Colonic mucosa (tissue), 4 donors: ENCODE data around the gene AHDC1. TPM values are rescaled to one million over a fixed set of nuclear protein-coding genes. Genes with fewer than 3 reads are reported as not detected.

Experiments used
- DNase-seq: peaks from one replicate; pipeline ENCODE4 v3.0.0-alpha.2; 2020
- H3K27ac ChIP-seq: fragments of 200-600 bp; one replicate; pipeline ENCODE4 v1.8.0; 2021
- H3K27me3 ChIP-seq: fragments of 200-600 bp; one replicate; pipeline ENCODE4 v1.8.0; 2021
- H3K36me3 ChIP-seq: fragments of 200-600 bp; one replicate; pipeline ENCODE4 v1.8.0; 2021
- H3K4me1 ChIP-seq: fragments of 200-600 bp; one replicate; pipeline ENCODE4 v1.8.0; 2021; ENCODE audit warnings: mild to moderate bottlenecking
- H3K4me3 ChIP-seq: fragments of 200-600 bp; one replicate; pipeline ENCODE4 v1.8.0; 2021
- H3K9ac ChIP-seq, 2 donors: one replicate each; pipeline ENCODE4 v1.7.0; 2013; ENCODE audit warnings: control low read depth in 2 of 2, low read depth in 2 of 2, low read length in 2 of 2
- H3K9me3 ChIP-seq: fragments of 200-600 bp; one replicate; pipeline ENCODE4 v1.8.0; 2021
- CTCF ChIP-seq: fragments of 200-600 bp; IDR thresholded peaks from one replicate; pipeline ENCODE4 v1.8.0; 2022; ENCODE audit warnings: antibody characterized with exemption, mild to moderate bottlenecking
- intact Hi-C: fragments of 100-400 bp; cut with DNase I; formaldehyde crosslinking; loops from one replicate; pipeline ENCODE4 v1.14.1; 2022
- total RNA-seq, 2 donors: library from RNA; stranded (reverse); fragmentation: NEBNext Ultra II Directional in 1 of 2; extraction: Animal tissue kit (Norgen Biotek cat#: 25700) in 1 of 2; gene quantifications; one replicate each; pipeline ENCODE4 v1.2.1, GENCODE V29; 2021
- donor health status: healthy.
- donor health status: DM: no; HTN: no; CAD: no.
- donor health status: DM: no; HTN: no; CAD: no.

The AHDC1 gene
- total RNA-seq, 2 donors from 2014 or later = 18.4 to 26.8 TPM

GRCh38 chr1:27634985-27635367, 31.0 kb upstream of the AHDC1 start, which contains the start of gene FGR:
TSS of gene FGR (minus strand) at chr1:27635185. CDS start at chr1:27623916, 11,269 bp downstream.
- peak within 1 kb of the TSS; percentile 23 for H3K27ac ChIP-seq
- H3K4me3 ChIP-seq = peak within 1 kb of the TSS; percentile 34
- H3K36me3 ChIP-seq = no peaks in the 10 kb centered on the region
- TF ChIP-seq CTCF = no peak
- H3K27me3 ChIP-seq = peaks cover 23% of the 10 kb centered on the region
- no peaks in the 10 kb centered on the region for H3K4me1 ChIP-seq
- intact Hi-C loops = no loop called here
- no peaks in the 10 kb centered on the region for H3K9me3 ChIP-seq
- no peak for DNase-seq
- H3K9ac ChIP-seq = peak within 1 kb of the TSS; percentile 58 to 76

GRCh38 chr1:27634177-27634984, 30.4 kb upstream of the AHDC1 start:
- no peak for TF ChIP-seq CTCF
- peak overlapping the region; percentile 34 for H3K4me3 ChIP-seq
- intact Hi-C loops = no loop called here
- H3K4me1 ChIP-seq = no peaks in the 10 kb centered on the region
- no peak for DNase-seq
- H3K9ac ChIP-seq = peak overlapping the region; percentile 58 to 76
- no peaks in the 10 kb centered on the region for H3K9me3 ChIP-seq
- no peaks in the 10 kb centered on the region for H3K36me3 ChIP-seq
- peak overlapping the region; percentile 23 for H3K27ac ChIP-seq
- H3K27me3 ChIP-seq = peaks cover 23% of the 10 kb centered on the region

- Histone ChIP-seq H3K9me3 (no peaks in the 10 kb centered on the region), H3K27me3 (peaks cover 23% of the 10 kb centered on the region), H3K9ac (peak overlapping the region in 1 of 2 donors; percentile 76), H3K36me3 (no peaks in the 10 kb centered on the region), H3K27ac (peak overlapping the region; percentile 23), H3K4me1 (no peaks in the 10 kb centered on the region), H3K4me3 (peak overlapping the region; percentile 34)
- DNase-seq = no peak
- TF ChIP-seq CTCF = no peak
- intact Hi-C loops = no loop called here
These were observed 29.8 kb upstream of the AHDC1 start for GRCh38 chr1:27633640-27634176.

GRCh38 chr1:27633298-27633610, 29.3 kb upstream of the AHDC1 start:
- H3K27ac ChIP-seq = peak overlapping the region; percentile 23
- H3K36me3 ChIP-seq = no peaks in the 10 kb centered on the region
- H3K9me3 ChIP-seq = no peaks in the 10 kb centered on the region
- H3K4me1 ChIP-seq = no peaks in the 10 kb centered on the region
- no peak for TF ChIP-seq CTCF
- no peak overlapping the region for H3K4me3 ChIP-seq
- H3K9ac ChIP-seq = no peak overlapping the region
- intact Hi-C loops = no loop called here
- H3K27me3 ChIP-seq = peaks cover 23% of the 10 kb centered on the region
- DNase-seq = no peak

GRCh38 chr1:27632387-27633297, 28.7 kb upstream of the AHDC1 start:
- Histone ChIP-seq H3K27me3 (peaks cover 23% of the 10 kb centered on the region), H3K4me3 (no peak overlapping the region)
- DNase-seq = no peak

More at GRCh38 chr1:27632387-27633297, 28.7 kb upstream of the AHDC1 start:
- H3K36me3 ChIP-seq = no peaks in the 10 kb centered on the region
- H3K4me1 ChIP-seq = no peaks in the 10 kb centered on the region
- H3K9me3 ChIP-seq = no peaks in the 10 kb centered on the region
- intact Hi-C loops = no loop called here
- H3K27ac ChIP-seq = peak overlapping the region; percentile 23
- no peak overlapping the region for H3K9ac ChIP-seq
- no peak for TF ChIP-seq CTCF
